ENCODE data around the gene HHAT.
A peak's percentile ranks its signal among the peaks of the same experiment; 100 is the strongest.

Gene HHAT

DNA sequence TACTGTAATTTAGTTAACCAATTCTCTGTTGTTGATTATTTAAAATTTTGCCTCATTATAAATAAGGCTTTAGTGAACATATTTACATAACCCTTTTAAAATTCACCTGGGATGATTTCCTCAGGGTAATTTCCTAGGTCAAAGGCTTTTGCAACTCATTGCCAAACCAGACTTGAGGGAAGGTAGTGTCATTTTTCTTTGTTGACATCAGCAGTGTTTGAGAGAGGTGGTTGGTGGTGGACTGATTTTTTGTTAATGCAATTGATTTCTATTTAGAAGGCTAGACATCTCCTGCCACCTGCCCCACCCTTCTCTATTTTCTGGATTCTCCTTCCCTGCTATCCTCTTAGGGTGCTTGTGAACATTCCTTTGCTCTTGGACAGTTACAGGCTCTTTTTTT, 116.8 kb downstream of the HHAT start:
- TF ChIP-seq, protein P1, sequence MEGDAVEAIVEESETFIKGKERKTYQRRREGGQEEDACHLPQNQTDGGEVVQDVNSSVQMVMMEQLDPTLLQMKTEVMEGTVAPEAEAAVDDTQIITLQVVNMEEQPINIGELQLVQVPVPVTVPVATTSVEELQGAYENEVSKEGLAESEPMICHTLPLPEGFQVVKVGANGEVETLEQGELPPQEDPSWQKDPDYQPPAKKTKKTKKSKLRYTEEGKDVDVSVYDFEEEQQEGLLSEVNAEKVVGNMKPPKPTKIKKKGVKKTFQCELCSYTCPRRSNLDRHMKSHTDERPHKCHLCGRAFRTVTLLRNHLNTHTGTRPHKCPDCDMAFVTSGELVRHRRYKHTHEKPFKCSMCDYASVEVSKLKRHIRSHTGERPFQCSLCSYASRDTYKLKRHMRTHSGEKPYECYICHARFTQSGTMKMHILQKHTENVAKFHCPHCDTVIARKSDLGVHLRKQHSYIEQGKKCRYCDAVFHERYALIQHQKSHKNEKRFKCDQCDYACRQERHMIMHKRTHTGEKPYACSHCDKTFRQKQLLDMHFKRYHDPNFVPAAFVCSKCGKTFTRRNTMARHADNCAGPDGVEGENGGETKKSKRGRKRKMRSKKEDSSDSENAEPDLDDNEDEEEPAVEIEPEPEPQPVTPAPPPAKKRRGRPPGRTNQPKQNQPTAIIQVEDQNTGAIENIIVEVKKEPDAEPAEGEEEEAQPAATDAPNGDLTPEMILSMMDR (conservative IDR thresholded peaks at IDR 0.05; ENCODE audit: low read depth, low read length) = no peak
- no peak for DNase-seq (ENCODE audit: low read depth)
- no peak overlapping the region for H3K4me3 ChIP-seq (ENCODE audit: low read length)

DNA sequence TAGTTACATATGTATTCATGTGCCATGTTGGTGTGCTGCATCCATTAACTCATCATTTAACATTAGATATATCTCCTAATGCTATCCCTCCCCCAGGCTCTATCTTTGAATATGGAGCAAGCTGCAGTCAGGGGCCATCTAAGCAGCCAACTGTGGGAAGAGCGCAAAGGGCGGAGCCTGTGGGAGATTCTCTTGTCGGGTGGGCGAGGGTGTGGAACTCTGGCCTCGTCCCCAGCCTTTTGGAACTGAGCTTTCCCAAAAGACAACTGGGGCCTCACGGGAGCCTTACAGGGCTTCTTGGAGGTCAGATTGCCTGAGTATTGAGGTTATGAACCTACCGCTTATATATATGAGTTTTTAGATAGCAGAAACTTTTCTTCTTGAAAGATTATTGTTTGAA, 117.2 kb downstream of the HHAT start:
- TF ChIP-seq, protein P1 (conservative IDR thresholded peaks at IDR 0.05; ENCODE audit: low read depth, low read length) = no peak
- DNase-seq (ENCODE audit: low read depth) = no peak
- H3K4me3 ChIP-seq (ENCODE audit: low read length) = no peak overlapping the region

DNA sequence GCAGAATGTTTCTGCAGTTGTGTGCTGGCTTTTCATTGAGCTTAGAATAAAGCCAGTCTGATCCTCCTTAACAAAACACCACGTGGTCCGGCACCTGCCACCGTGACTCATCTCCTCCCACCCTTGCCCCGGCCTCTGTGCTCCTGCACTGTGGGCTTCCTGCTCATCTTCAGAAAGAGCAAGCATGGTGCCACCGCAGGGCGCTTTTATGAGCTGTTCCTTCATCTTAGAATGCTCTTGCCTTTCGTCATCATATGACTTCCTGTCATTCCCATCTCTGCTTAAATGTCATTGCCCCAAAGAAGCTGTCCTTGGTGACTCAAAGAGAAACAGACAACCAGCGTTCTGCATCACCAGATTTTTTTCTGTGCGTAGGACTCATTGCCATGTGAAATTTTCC, 117.8 kb downstream of the HHAT start:
- H3K4me3 ChIP-seq (ENCODE audit: low read length) = no peak overlapping the region
- TF ChIP-seq, protein P1 (conservative IDR thresholded peaks at IDR 0.05; ENCODE audit: low read depth, low read length) = no peak
- DNase-seq (ENCODE audit: low read depth) = no peak

DNA sequence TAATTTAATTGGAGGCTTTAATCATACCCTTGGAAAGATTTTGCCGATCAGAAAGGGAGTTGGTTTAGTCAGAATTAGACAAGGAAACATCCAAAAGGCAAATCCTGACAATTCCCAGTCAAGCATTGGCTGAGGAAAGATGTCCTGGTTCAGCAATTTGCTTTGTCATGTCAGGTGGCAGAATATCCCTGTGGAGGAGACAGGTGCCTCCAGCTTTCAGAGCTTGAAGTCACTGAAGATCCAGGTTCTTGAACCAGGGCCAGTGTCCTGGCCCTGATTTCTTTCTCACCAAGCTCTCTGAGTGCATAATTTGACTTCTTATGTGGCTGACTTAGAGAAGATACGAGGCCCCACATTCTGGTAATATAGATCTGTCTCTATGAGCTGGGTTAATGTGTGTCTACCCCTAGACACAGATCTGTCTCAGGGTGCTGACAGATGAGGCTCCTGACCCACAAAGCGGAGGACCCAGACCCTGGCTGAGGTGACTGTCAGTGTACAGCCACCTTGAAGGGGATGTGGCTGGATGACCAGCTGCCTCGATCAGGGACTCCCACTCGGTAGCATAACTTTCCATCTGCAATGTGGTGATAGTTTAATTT, 118.9 kb downstream of the HHAT start:
- no peak for DNase-seq (ENCODE audit: low read depth)
- no peak overlapping the region for H3K4me3 ChIP-seq (ENCODE audit: low read length)
- TF ChIP-seq, protein P1 (conservative IDR thresholded peaks at IDR 0.05; ENCODE audit: low read depth, low read length) = no peak

DNA sequence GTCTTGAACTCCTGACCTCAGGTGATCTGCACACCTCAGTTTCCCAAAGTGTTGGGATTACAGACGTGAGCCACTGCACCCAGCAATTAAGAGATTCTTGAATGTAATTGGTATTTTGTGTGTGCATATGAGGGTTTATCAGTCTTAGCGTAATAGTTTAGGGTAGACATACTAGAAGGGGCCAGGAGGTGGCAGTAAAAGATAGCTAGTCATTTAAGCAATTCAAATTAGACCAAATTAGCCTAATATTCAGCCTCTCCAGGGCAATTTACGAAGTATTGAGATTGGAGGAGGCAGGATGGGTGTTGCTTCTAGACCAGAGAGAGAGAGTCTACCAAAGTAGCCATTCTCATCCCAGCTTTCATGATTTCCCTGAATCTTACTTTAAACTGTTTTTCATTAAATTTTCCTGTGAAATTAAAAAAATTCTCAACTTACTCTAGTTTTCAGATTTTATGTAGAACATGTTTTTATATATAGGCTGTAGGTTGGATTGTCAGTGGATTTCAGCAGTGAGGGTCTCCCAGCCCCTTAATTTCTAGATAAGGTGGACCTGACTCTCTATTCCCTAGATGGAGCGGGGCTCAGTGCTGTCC, 119.7 kb downstream of the HHAT start:
- H3K4me3 ChIP-seq (ENCODE audit: low read length) = no peak overlapping the region
- no peak for DNase-seq (ENCODE audit: low read depth)
- TF ChIP-seq, protein P1 (conservative IDR thresholded peaks at IDR 0.05; ENCODE audit: low read depth, low read length) = peak; percentile 69

DNA sequence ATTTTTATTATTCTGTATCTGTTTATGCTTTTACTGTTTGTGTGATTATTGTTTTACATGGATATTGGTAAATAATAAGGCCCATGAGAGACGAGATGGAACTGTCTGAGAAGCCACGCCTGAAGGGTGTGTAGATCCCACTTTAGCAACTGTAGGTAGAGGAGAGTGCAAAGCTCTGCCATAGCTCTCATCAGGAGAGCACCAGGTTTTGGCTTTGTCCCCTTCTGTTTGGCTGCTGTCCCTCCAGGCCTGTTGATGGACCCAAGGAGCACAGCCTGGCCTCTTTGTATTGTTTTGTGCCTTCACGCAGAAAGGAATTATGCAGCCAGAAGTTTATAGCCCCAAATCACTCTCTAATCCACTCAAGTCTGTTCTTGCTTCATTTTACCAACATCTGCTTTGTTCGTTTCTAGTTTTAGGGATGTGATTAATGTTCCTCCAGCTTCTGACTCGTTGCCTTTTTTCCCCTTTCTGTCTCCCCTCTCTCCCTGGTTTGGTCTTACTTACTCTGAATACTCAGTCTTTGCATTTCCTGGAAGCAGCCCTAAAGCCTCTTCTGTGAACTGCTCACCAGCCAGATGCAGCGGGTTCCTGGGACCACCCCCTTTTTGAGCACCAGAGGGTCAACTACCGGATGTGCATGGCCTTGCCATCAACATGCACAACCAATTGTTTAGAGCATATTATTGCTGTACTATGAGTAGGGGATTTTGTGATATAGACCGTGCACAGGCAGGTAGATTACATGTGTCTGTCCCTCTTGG, 127.3 kb downstream of the HHAT start:
- H3K4me3 ChIP-seq (ENCODE audit: low read length) = no peak overlapping the region
- DNase-seq (ENCODE audit: low read depth) = no peak
- TF ChIP-seq, protein P1 (conservative IDR thresholded peaks at IDR 0.05; ENCODE audit: low read depth, low read length) = no peak

Measured in retinal pigment epithelial cell (primary cell).